ENCODE data around the gene SNN.
A peak's percentile ranks its signal among the peaks of the same experiment; 100 is the strongest.

SNN gene

DNA sequence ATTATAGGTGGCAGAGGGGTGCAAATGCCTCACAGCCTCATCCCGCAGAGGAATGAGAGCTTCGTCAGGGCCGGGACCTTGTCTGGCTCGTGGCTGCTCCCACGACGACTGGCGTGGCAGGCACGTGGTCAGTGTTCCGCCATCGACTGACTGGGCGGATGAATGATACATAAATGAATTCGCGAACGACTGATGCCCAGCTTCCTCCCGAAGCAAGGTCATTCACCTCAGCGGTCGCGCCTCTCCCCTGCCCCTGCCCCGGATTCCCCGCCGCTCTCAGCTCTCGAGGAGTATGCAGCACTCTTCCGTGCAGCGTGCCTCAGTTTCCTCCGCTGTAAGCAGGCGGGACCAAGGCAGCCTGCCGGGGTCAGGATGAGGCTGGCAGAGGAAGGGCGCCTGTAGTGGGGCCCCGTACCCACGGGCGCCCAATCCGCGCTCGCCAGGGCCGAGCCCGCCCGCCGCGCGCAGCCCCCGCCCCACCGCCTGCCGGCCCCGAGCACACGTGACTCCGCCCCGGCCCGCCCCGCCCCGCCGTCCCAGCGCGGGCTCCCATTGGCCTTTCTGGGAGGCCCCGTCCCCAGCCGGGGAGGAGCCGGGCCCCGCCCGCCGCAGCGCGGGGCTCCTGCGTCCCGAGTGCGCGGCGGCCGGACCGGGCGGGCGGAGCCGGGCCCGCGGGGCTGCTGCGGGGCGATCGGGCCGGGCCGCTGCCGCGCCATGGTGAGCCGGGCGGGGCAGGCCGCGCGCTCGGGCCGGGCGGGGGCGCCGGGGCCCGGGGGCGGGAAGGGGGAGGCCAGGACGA is at the start of gene SNN:
Gene SNN (plus strand): TSS at position 632 of the 799 bp plus-strand sequence. CDS start 7,605 bp downstream, outside the sequence.
- DNase-seq (ENCODE audit: low read depth) = peak; percentile 60

GRCh38 chr16:11619327-11619851 is 48.9 kb upstream of the SNN start:
- DNase-seq (ENCODE audit: low read depth) = no peak

GRCh38 chr16:11620243-11621003 is 47.8 kb upstream of the SNN start:
- DNase-seq (ENCODE audit: low read depth) = no peak

- no peak for DNase-seq (ENCODE audit: low read depth)
Measured at GRCh38 chr16:11621539-11621919, 46.7 kb upstream of the SNN start.

DNA sequence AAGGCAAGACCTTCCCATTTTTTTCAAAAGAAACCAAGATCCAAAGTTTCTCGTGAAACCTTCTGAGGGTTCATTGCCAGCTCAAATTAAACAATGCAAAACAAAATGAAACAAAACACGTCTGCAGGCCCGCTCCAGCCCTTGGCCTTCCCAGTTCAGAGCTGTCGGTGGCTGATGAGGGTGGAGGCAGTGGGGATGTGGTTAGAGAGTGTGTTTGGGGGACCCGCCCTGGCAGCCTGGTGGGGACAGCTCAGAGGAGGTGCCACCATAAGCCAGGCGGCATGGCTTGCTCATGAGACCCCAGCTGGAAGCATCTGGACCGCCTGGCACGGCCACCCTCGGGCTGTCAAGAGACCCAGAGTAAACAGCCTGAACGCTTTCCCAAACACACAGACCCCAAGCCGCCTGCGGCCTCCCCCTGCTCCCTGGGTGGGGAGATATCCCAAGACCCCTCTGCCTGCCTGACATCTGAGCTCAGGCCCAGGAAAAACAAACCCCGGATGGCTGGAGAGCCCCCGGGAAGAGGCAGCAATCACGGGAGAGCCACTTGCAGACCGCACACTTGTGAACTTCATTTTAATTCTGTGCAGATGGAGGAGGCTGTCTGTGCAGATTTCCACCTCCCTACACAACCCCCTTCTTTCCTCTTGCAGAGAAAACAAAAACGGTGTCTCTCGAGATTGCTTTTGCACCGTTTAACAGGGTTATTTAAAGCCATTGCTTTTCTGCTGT is 46.2 kb upstream of the SNN start:
- DNase-seq (ENCODE audit: low read depth) = no peak

DNA sequence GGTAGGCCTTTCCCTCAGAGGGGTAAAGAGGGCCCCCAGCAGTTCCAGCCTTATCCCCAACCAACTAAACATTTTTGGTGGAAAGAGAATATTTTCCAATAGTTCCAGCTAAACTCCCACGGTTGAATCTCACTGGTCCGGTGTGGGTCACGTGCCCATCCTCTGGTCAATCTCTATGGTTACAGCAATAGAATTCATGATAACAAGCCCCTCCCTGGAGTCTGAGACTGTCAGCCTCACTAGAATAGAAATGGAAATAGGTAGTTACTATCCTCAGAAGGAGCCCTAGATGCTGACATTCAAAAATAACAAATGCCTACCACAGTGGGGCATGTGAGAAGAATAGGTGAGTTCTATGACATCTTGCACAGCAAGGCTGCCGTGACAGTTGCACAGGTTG is 44.0 kb upstream of the SNN start:
- DNase-seq (ENCODE audit: low read depth) = no peak

GRCh38 chr16:11624636-11625607 is 43.3 kb upstream of the SNN start:
- DNase-seq (ENCODE audit: low read depth) = no peak

GRCh38 chr16:11625769-11626168 is 42.5 kb upstream of the SNN start:
- no peak for DNase-seq (ENCODE audit: low read depth)

DNA sequence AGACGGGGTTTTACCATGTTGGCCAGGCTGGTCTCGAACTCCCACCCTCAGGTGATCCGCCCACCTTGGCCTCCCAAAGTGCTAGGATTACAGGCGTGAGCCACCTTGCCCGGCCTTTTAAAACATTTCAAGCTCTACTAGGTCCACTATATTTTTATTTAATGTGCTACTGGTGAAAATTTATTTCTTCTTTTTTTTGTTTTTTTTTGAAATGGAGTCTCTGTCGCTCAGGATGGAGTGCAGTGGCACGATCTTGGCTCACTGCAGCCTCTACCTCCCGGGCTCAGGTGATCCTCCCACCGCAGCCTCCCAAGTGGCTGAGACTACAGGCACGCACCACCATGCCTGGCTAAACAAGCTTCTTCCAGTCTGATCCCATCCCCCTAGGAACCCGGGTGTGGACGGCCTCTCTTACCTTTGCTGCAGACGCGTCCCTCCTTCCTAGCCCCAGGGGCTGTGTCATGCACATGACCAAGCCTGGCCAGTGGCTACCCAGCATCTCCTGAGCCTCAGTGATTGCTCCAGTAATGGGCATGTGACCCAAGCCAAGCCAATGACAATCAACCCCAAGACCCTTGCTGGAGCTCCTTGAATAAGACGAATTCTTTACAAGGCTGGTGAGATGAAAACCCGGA is 41.5 kb upstream of the SNN start:
- no peak for DNase-seq (ENCODE audit: low read depth)

GRCh38 chr16:11627292-11627663 is 41.0 kb upstream of the SNN start:
- no peak for DNase-seq (ENCODE audit: low read depth)

GRCh38 chr16:11627822-11628457 is 40.3 kb upstream of the SNN start:
- DNase-seq (ENCODE audit: low read depth) = no peak

DNA sequence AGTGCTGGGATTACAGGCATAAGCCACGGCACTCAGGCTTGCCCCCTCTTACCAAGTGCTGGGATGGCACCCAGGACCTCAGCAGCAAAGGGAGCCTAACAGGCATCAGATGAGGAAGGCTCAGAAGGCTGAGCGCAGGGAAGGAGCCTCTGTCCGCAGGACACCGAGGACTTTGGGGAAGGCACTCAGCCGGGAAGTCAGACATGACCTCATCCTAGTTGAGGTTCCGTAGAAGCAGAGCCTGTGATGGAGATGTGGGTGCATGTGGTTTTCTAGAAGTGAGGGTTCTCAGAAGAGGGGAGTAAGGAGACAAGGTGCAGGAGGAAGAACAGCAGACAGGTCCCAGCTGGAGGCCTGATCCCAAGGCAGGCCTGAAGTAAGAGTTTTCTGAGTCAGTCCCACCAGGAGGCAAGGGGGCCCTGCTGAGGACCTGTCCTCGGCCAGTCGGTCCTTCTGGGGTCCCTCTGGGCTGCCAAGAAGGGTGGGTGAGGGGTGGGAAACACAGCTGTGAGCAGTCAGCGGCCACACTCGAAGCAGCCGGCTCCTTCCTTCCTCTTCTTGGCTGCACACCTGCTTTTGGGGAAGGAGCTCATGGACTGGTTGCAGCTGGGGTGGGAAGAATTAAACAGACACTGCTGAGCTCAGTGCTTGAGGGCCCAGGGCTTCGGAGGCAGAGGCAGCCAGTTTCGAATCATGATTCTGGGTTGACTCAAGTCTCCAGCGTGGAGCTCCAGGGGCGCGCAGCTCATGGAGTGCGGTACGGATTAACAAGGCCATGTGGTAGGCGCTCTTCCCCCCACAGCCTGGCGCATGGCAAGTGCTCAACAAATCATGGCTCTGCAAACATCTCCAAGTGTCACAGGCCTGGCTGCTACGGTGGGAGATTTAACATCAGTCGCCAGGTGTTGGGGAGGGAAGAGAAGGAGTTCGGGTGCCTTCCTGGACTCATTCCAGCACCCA is 38.9 kb upstream of the SNN start:
- DNase-seq (ENCODE audit: low read depth) = no peak

DNA sequence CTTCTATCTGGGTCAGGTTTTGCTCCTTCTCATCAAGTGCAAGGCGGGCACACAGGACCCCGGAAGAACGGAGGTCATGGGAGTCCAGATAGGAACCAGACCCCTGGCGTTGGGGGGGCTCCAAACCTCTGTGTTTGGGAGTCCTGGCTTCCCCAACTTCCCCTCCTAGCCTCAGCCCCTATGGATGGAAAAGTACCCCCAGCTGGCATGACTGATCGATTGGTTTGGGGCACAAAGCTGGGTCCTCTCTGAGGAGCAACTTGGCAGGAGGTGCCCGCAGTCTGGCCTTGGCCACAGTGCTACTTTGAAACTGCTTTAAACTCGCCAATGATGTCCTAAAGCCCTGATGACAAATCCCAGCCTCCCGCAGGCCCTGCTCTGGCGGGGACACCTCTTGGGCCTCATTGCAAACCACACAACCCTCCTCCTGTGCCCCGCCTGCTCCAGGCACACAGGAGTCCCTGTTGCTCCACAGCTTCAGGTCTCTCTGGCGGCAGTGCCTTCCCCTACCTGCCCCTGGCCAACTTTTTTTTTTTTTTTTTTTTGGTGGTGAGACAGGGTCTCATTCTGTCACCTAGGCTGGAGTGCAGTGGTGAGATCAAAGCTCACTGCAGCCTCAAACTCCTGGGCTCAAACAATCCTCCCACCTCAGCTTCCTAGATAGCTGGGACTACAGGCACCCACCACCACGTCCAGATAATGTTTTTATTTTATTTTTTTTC is 38.0 kb upstream of the SNN start:
- no peak for DNase-seq (ENCODE audit: low read depth)

DNA sequence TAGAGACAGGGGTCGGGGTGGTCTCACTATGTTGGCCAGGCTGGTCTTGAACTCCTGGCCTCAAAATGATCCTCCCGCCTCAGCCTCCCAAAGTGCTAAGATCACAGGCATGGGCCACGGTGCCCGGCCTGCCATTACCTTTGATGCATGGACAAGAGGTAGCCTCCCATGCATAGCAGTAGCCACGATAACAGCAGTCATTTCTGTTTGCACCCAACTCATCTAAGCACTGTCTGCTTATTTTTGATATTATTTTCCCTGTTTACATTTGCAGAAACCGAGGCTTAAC is 37.5 kb upstream of the SNN start:
- DNase-seq (ENCODE audit: low read depth) = no peak

DNA sequence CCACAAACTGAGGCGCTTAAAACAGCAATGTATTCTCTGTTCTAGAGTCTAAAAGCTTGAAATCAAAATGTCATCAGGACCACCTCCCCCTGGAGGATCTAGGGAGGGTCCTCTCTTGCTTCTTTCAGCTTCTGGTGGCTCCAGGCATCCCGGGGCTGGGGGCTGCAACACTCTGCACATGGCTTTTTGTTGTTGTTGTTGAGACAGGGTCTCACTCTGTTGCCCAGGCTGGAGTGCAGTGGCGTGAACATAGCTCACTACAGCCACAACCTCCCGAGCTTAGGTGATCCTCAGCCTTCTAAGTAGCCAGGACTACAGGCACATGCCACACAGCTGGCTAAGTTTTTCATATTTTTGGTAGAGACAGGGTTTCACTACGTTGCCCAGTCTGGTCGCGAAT is 37.0 kb upstream of the SNN start:
- DNase-seq (ENCODE audit: low read depth) = no peak

- DNase-seq (ENCODE audit: low read depth) = peak; percentile 38
Measured at GRCh38 chr16:11632455-11632939, 35.8 kb upstream of the SNN start.

DNA sequence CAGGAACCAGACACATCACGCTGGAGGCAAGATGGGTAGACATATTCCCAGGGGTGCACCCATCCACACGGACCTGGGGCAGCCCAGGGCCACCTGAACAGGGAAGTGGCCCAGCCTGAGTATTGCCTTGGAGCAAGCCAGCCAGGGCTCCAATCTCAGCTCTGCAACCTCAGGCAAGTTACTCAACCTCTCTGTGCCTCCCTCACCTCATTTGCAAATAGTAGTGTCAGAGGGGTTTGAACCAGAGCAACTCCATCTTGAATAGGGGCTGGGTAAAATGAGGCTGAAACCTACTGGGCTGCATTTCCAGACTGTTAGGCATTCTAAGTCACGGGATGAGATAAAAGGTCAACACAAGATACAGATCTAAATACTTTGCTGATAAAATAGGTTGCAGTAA is 35.1 kb upstream of the SNN start:
- DNase-seq (ENCODE audit: low read depth) = no peak

DNA sequence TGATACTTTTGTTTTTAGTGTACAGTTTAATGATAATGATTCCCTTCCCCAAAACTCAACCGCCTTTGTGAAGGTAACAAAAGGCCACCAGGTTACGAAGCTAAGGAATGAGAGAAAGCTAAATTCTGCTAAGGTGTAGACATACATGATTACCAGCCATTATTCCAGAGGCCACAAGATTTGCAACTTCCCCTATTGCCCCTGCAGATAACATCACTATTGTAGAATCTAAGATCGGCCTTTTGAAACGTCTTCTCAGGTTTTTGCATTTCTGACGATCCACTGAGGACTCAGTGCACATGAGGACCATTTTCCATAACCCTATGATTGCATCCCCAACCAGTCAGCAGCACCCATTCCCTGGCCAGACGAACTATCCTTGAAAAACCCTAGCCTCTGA is 33.9 kb upstream of the SNN start:
- DNase-seq (ENCODE audit: low read depth) = no peak
